K562 (cell line): ENCODE measurements around the gene KCNA1. TPM values are rescaled to one million over a fixed set of nuclear protein-coding genes. Genes with fewer than 3 reads are reported as not detected.

ENCODE experiments used
- ATAC-seq: fragments of 200-7000 bp; cut with Tn5 transposase; 3 replicates; pipeline ENCODE4 v1.9.1; 2020; ENCODE audit warnings: moderate library complexity
- BruUV-seq: library from RNA; stranded (reverse); fragments of 400-500 nt; replicated peaks from 2 replicates; lab custom pipeline; 2021; lab: Mats Ljungman, UMichigan
- CTCF ChIA-PET: fragments of 300-600 bp; formaldehyde crosslinking; extraction: SDS; loops from one replicate; lab custom pipeline; 2021; ENCODE audit warnings: low intra/inter-chr PET ratio; lab: Yijun Ruan, JAX
- POLR2A ChIA-PET: fragments of 300-600, 350-650 bp; sonication (Branson Sonifier 250); formaldehyde crosslinking; extraction: SDS; loops from one replicate; lab custom pipeline; 2021; ENCODE audit warnings: antibody characterized with exemption, inconsistent platforms; lab: Yijun Ruan, JAX
- DNase-seq, 4 experiments: peaks; one replicate each; pipeline versions ENCODE4 v3.0.0 to v3.0.0-alpha.2; 2011 to 2018; ENCODE audit warnings: low spot score in 3 of 4, mixed read lengths in 3 of 4; ENCODE audit errors: extremely low read depth in 1 of 4
- FAIRE-seq: peaks from 2 replicates; lab custom pipeline; 2011; peaks lifted over from hg19 to GRCh38; lab: Jason Lieb, UNC
- H2AFZ ChIP-seq: 2 replicates; pipeline ENCODE4 v1.6.0; 2011; ENCODE audit warnings: low read depth, low read length, control low read depth, inconsistent platforms
- H3K27ac ChIP-seq: fragments of 200-600 bp; 3 replicates; pipeline ENCODE4 v1.8.0; 2011; ENCODE audit warnings: low read depth, mild to moderate bottlenecking, control low read depth, inconsistent platforms, low read length, moderate library complexity, mixed read lengths; ENCODE audit errors: extremely low read depth
- H3K27me3 ChIP-seq, 2 experiments: fragments of 300-600 bp in 1 of 2; 2 replicates in 1 of 2; 3 replicates in 1 of 2; pipeline versions ENCODE4 v1.6.0 to v1.8.0; 2011; ENCODE audit warnings: inconsistent platforms in 2 of 2, low read length in 2 of 2, mild to moderate bottlenecking in 1 of 2, mixed read lengths in 1 of 2, moderate library complexity in 1 of 2; ENCODE audit not compliant: control insufficient read depth in 2 of 2, insufficient read depth in 2 of 2
- H3K36me3 ChIP-seq: fragments of 300-600 bp; 3 replicates; pipeline ENCODE4 v1.8.0; 2011; ENCODE audit warnings: mild to moderate bottlenecking, low read length, inconsistent platforms; ENCODE audit not compliant: control insufficient read depth, insufficient read depth
- H3K4me1 ChIP-seq, 2 experiments: fragments of 200-600 bp in 1 of 2; replicated peaks in 1 of 2; 2 replicates in 1 of 2; 3 replicates in 1 of 2; pipeline versions ENCODE4 v1.5.1 to v1.8.0; 2011; ENCODE audit warnings: inconsistent platforms in 2 of 2, low read length in 2 of 2, mild to moderate bottlenecking in 1 of 2, mixed read lengths in 1 of 2, moderate library complexity in 1 of 2; ENCODE audit not compliant: control insufficient read depth in 2 of 2, insufficient read depth in 2 of 2
- H3K4me2 ChIP-seq: 2 replicates; pipeline ENCODE4 v1.6.1; 2011; ENCODE audit warnings: low read length, control low read depth, inconsistent platforms, mixed read lengths; ENCODE audit not compliant: insufficient read depth
- H3K4me3 ChIP-seq: fragments of 200-600 bp; sonication (generic), shearing (Covaris generic); 2 replicates; pipeline ENCODE4 v1.5.1; 2016; ENCODE audit warnings: control low read depth, inconsistent platforms
- H3K79me2 ChIP-seq: fragments of 200-600 bp; 3 replicates; pipeline ENCODE4 v1.8.0; 2011; ENCODE audit warnings: low read length, inconsistent platforms; ENCODE audit not compliant: control insufficient read depth, insufficient read depth
- H3K9ac ChIP-seq, 2 experiments: 2 replicates each; pipeline versions ENCODE4 v1.6.0 to v1.6.1; 2011; ENCODE audit warnings: low read depth in 2 of 2, low read length in 2 of 2, control low read depth in 1 of 2, inconsistent platforms in 1 of 2, mild to moderate bottlenecking in 1 of 2, mixed read lengths in 1 of 2; ENCODE audit not compliant: insufficient read depth in 1 of 2
- H3K9me1 ChIP-seq: one replicate; pipeline ENCODE4 v1.6.0; 2011; ENCODE audit warnings: inconsistent platforms, mild to moderate bottlenecking, low read length, moderate library complexity; ENCODE audit not compliant: control insufficient read depth, insufficient read depth
- H3K9me3 ChIP-seq: replicated peaks from 2 replicates; pipeline ENCODE4 v1.5.1; 2011; ENCODE audit warnings: low read depth, low read length, inconsistent platforms; ENCODE audit not compliant: control insufficient read depth, insufficient read depth
- H4K20me1 ChIP-seq: replicated peaks from 2 replicates; pipeline ENCODE4 v1.6.1; 2011; ENCODE audit warnings: low read length, inconsistent platforms, mixed read lengths; ENCODE audit not compliant: control insufficient read depth, insufficient read depth
- ARNT ChIP-seq, 2 experiments: fragments of 450-650 bp; IDR thresholded peaks; 2 replicates each; pipeline ENCODE4 v1.6.1; 2016; ENCODE audit warnings: mild to moderate bottlenecking in 1 of 2
- CBFB ChIP-seq: sonication (generic); formaldehyde crosslinking; IDR thresholded peaks from 2 replicates; pipeline ENCODE4 v1.4.0; 2020; ENCODE audit warnings: mild to moderate bottlenecking, missing genetic modification reagents
- HDAC8 ChIP-seq: fragments of 450-650 bp; IDR thresholded peaks from 2 replicates; pipeline ENCODE4 v1.6.1; 2016; ENCODE audit warnings: mild to moderate bottlenecking, missing genetic modification characterization, moderate library complexity, missing compliant biosample characterization
- KAT8 ChIP-seq: fragments of 450-650 bp; IDR thresholded peaks from 2 replicates; pipeline ENCODE4 v1.6.1; 2016; ENCODE audit warnings: low read depth, mild to moderate bottlenecking
- MITF ChIP-seq: IDR thresholded peaks from 2 replicates; pipeline ENCODE4 v1.6.1; 2014; ENCODE audit warnings: antibody characterized with exemption
- MYNN ChIP-seq, 2 experiments: sonication (generic); formaldehyde crosslinking in 1 of 2; IDR thresholded peaks; 2 replicates each; pipeline versions ENCODE4 v1.5.0 to v1.6.1; 2016 to 2020; ENCODE audit warnings: antibody characterized with exemption in 1 of 2, missing genetic modification reagents in 1 of 2
- PKNOX1 ChIP-seq: fragments of 450-650 bp; IDR thresholded peaks from 2 replicates; pipeline ENCODE4 v1.6.1; 2016
- RBM17 ChIP-seq: fragments of 200-400 bp; formaldehyde crosslinking; IDR thresholded peaks from 2 replicates; pipeline ENCODE4 v1.6.1; 2017; ENCODE audit warnings: low read depth, mild to moderate bottlenecking, low read length, borderline replicate concordance
- RBM39 ChIP-seq: fragments of 200-400 bp; formaldehyde crosslinking; optimal IDR thresholded peaks from 2 replicates; pipeline ENCODE3; 2018; ENCODE audit warnings: low read depth, low read length
- RFX1 ChIP-seq: fragments of 450-650 bp; IDR thresholded peaks from 2 replicates; pipeline ENCODE4 v1.6.1; 2016; ENCODE audit warnings: mild to moderate bottlenecking, moderate library complexity
- STAT6 ChIP-seq: sonication (generic); formaldehyde crosslinking; IDR thresholded peaks from 2 replicates; pipeline ENCODE4 v1.8.1; 2023; ENCODE audit warnings: mild to moderate bottlenecking, missing genetic modification reagents
- ZBTB11 ChIP-seq, 3 experiments: fragments of 200-800 bp in 1 of 3; fragments of 250-450 bp in 1 of 3; fragments of 450-650 bp in 1 of 3; sonication (Bioruptor Pico) in 1 of 3; sonication (Bioruptor generic) in 1 of 3; formaldehyde crosslinking in 1 of 3; IDR thresholded peaks; 2 replicates each; pipeline versions ENCODE4 v1.6.1 to v1.8.0; 2016 to 2022; ENCODE audit warnings: mild to moderate bottlenecking in 2 of 3, missing genetic modification characterization in 2 of 3, missing compliant biosample characterization in 1 of 3, moderate library complexity in 1 of 3
- ZFP30 ChIP-seq: fragments of 250-450 bp; sonication (Bioruptor Pico); IDR thresholded peaks from 2 replicates; pipeline ENCODE4 v1.8.0; 2022; ENCODE audit warnings: moderate library complexity, mild to moderate bottlenecking, inconsistent platforms, borderline replicate concordance
- ZNF146 ChIP-seq: IDR thresholded peaks from one replicate; pipeline ENCODE4 v1.6.1; 2018; ENCODE audit warnings: missing compliant biosample characterization; ENCODE audit not compliant: unreplicated experiment
- ZNF174 ChIP-seq: fragments of 250-450 bp; sonication (Bioruptor Pico); IDR thresholded peaks from 2 replicates; pipeline ENCODE4 v1.4.0; 2020; ENCODE audit warnings: mild to moderate bottlenecking
- WGBS: fragments of 100-300 bp; shearing (Covaris generic); methylation state at CpG from one replicate; pipeline ENCODE4 v1.1.6; 2016; ENCODE audit warnings: low coverage, mixed read lengths; ENCODE audit not compliant: insufficient coverage; ENCODE audit errors: missing lambda C conversion rate; 5-methylcytosine and 5-hydroxymethylcytosine counted together
- in situ Hi-C: fragments of 300-500 bp; cut with MboI; formaldehyde crosslinking; loops from 4 replicates; pipeline ENCODE4 v1.15.0; 2018; ENCODE audit warnings: inconsistent platforms, mixed read lengths
- intact Hi-C: fragments of 100-400 bp; cut with micrococcal nuclease; formaldehyde crosslinking; loops from 2 replicates; pipeline ENCODE4 v1.14.2; 2022
- polyA plus RNA-seq, 8 experiments: library from polyadenylated mRNA; depleted of rRNA in 4 of 8; stranded (reverse) in 5 of 8; unstranded in 3 of 8; fragments of >200 nt; fragmentation: Nextera tagmentation in 2 of 8; fragmentation: Illumina TruSeq in 1 of 8; extraction: Ambion mirVana in 2 of 8; extraction: Trizol in 1 of 8; gene quantifications; 2 replicates each; pipeline versions ENCODE4 v1.2.1 to v1.2.3, GENCODE V29; 2011 to 2014; ENCODE audit warnings: inconsistent platforms in 1 of 8, missing spikeins in 1 of 8
- total RNA-seq, 7 experiments: library from RNA; depleted of rRNA in 6 of 7; stranded (reverse); fragments of >200 nt in 6 of 7; fragmentation: Illumina TruSeq in 2 of 7; extraction: Trizol in 2 of 7; gene quantifications; 2 replicates each; pipeline versions ENCODE4 v1.2.1 to v1.2.3, GENCODE V29; 2011 to 2021; ENCODE audit warnings: low replicate concordance in 1 of 7

Gene KCNA1
- total and polyA plus RNA-seq, 9 of the 15 experiments (the other 6 are each of a cell fraction or from before 2014, with no cell fraction given): not detected

GRCh38 chr12:4938900-4939299, 29.2 kb downstream of the KCNA1 start:
- H3K36me3 ChIP-seq: no peaks in the 10 kb centered on the region
- in situ Hi-C loops: no loop called here
- H3K79me2 ChIP-seq: no peaks in the 10 kb centered on the region
- H3K9me3 ChIP-seq: no peaks in the 10 kb centered on the region
- FAIRE-seq (no peak), DNase-seq (no peak), ATAC-seq (no peak)
- no peak overlapping the region for H2AFZ ChIP-seq
- no peaks in the 10 kb centered on the region for H3K9me1 ChIP-seq
- no peak overlapping the region for H3K4me3 ChIP-seq
- no peaks in the 10 kb centered on the region for H3K4me1 ChIP-seq
- H3K27me3 ChIP-seq: no peaks in the 10 kb centered on the region
- ChIA-PET CTCF (no interaction called here), POLR2A (no interaction called here)
- H3K4me2 ChIP-seq: no peak overlapping the region
- BruUV-seq: no TSS peak
- 0% methylated on average over 5 of the region's 7 CpGs for WGBS
- H3K27ac ChIP-seq: no peak overlapping the region
- H4K20me1 ChIP-seq: no peaks in the 10 kb centered on the region
- H3K9ac ChIP-seq: no peak overlapping the region
- TF ChIP-seq RBM39 (no peak), ZNF146 (CRISPR knock-in tag) (no peak), RFX1 (no peak), HDAC8 (no peak), ZBTB11 (CRISPR knock-in tag; IDR thresholded peaks at IDR 0.05) (no peak), PKNOX1 (no peak), STAT6 (CRISPR knock-in tag) (no peak), RBM17 (no peak), MITF (no peak), CBFB (no peak), MYNN (IDR thresholded peaks at IDR 0.05) (no peak), MYNN (CRISPR knock-in tag; IDR thresholded peaks at IDR 0.05) (no peak), ZNF174 (CRISPR knock-in tag) (no peak), ZFP30 (CRISPR knock-in tag) (no peak), KAT8 (no peak), ARNT (IDR thresholded peaks at IDR 0.05) (no peak)
- intact Hi-C loops: no loop called here
